BLaER1 treated with 17β-estradiol and CSF1 and Interleukin-3, amounts not matched to agents 10 nM and 100 nM (cell line): Measurements from ENCODE around the gene LDB2.
"Not testable (repeated sequence)": the region's sequence is repeated elsewhere in the genome, so short reads cannot be mapped to it uniquely, and the experiment has no call there.

Source experiments
- H3K27ac ChIP-seq, 11 experiments: shearing (Covaris generic); formaldehyde crosslinking; 2 replicates each; pipeline ENCODE4 v1.8.1; 2022
- H3K27me3 ChIP-seq, 11 experiments: shearing (Covaris generic); formaldehyde crosslinking; 2 replicates each; pipeline ENCODE4 v1.8.1; 2022
- H3K36me3 ChIP-seq, 11 experiments: shearing (Covaris generic); formaldehyde crosslinking; 2 replicates each; pipeline ENCODE4 v1.8.1; 2022
- H3K4me1 ChIP-seq, 10 experiments: shearing (Covaris generic); formaldehyde crosslinking; 2 replicates each; pipeline ENCODE4 v1.8.1; 2022
- H3K4me2 ChIP-seq, 11 experiments: shearing (Covaris generic); formaldehyde crosslinking; 2 replicates each; pipeline ENCODE4 v1.8.1; 2022
- H3K4me3 ChIP-seq, 10 experiments: shearing (Covaris generic); formaldehyde crosslinking; 2 replicates each; pipeline ENCODE4 v1.8.1; 2022
- H3K9ac ChIP-seq, 11 experiments: shearing (Covaris generic); formaldehyde crosslinking; 2 replicates each; pipeline ENCODE4 v1.8.1; 2022
- H3K9me3 ChIP-seq, 11 experiments: shearing (Covaris generic); formaldehyde crosslinking; replicated peaks in 1 of 11; 2 replicates each; pipeline ENCODE4 v1.8.1; 2022
- H4K20me1 ChIP-seq, 11 experiments: shearing (Covaris generic); formaldehyde crosslinking; 2 replicates each; pipeline ENCODE4 v1.8.1; 2022
- Cebpa-rat ChIP-seq, 11 experiments: shearing (Covaris generic); IDR thresholded peaks; 2 replicates each; pipeline ENCODE4 v1.8.1; 2022

The LDB2 gene

DNA sequence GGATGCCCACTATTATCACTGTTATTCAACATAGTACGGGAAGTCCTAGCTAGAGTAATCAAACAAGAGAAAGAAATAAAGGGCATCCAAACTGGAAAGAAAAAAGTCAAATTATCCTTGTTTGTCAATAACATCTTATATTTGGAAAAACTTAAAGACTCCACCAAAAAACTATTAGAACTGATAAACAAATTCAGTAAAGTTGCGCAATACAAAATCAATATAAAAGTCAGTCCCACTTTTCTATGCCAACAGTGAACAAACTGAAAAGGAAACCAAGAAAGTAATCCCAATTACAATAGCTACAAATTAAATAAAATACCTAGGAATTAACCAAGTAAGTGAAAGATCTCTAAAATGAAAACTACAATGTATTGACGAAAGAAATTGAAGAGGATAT is 321.3 kb downstream of the LDB2 start:
- H3K36me3 ChIP-seq: no peaks in the 10 kb centered on the region
- no peak overlapping the region for H3K4me3 ChIP-seq
- no peaks in the 10 kb centered on the region for H3K27me3 ChIP-seq
- TF ChIP-seq Cebpa-rat (IDR thresholded peaks at IDR 0.05): peak in 2 of 11 experiments; percentile 62 to 83; a peak in 6 of 22 replicates
- H3K4me2 ChIP-seq: no peak overlapping the region
- H3K9ac ChIP-seq: no peak overlapping the region
- H4K20me1 ChIP-seq: no peaks in the 10 kb centered on the region
- no peaks in the 10 kb centered on the region for H3K4me1 ChIP-seq
- H3K27ac ChIP-seq: no peak overlapping the region
- H3K9me3 ChIP-seq: no peaks in the 10 kb centered on the region

GRCh38 chr4:16574981-16575380 is 323.5 kb downstream of the LDB2 start:
- Histone ChIP-seq H3K4me1 (no peaks in the 10 kb centered on the region), H3K9me3 (no peaks in the 10 kb centered on the region), H3K4me2 (no peak overlapping the region), H4K20me1 (no peaks in the 10 kb centered on the region), H3K27me3 (no peaks in the 10 kb centered on the region), H3K9ac (no peak overlapping the region), H3K27ac (no peak overlapping the region), H3K4me3 (no peak overlapping the region), H3K36me3 (no peaks in the 10 kb centered on the region)
- no peak for TF ChIP-seq Cebpa-rat (IDR thresholded peaks at IDR 0.05)

- TF ChIP-seq Cebpa-rat (IDR thresholded peaks at IDR 0.05): no peak
- no peak overlapping the region for H3K27ac ChIP-seq
- no peak overlapping the region for H3K4me2 ChIP-seq
Measured at GRCh38 chr4:16573739-16574138, 324.7 kb downstream of the LDB2 start.

DNA sequence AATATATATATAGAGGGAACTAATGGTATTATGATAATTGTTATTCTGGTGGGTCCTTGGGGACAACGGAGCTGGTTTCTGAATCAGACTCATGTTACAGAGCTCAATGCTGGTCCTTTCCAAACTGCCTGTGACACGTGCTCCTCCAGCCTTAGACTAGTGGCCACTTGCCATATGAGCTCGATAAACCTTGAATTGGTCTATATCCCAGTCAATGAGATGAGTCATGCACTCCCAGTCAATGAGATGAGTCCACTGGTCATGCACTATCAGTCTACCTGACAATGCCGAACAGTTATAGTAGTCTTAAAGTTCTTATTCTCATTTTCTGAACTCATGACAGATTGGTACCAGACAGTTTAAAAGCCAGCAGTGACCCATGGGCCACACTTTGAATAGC is 325.2 kb downstream of the LDB2 start:
- Histone ChIP-seq H3K9me3 (no peaks in the 10 kb centered on the region), H3K4me2 (no peak overlapping the region), H4K20me1 (no peaks in the 10 kb centered on the region), H3K4me3 (no peak overlapping the region), H3K4me1 (no peaks in the 10 kb centered on the region), H3K9ac (no peak overlapping the region), H3K36me3 (no peaks in the 10 kb centered on the region), H3K27me3 (no peaks in the 10 kb centered on the region), H3K27ac (no peak overlapping the region)
- no peak for TF ChIP-seq Cebpa-rat (IDR thresholded peaks at IDR 0.05)

More at GRCh38 chr4:16573739-16574138, 324.7 kb downstream of the LDB2 start:
- Histone ChIP-seq H3K36me3 (no peaks in the 10 kb centered on the region), H3K27me3 (no peaks in the 10 kb centered on the region), H4K20me1 (no peaks in the 10 kb centered on the region), H3K9me3 (no peaks in the 10 kb centered on the region), H3K4me3 (no peak overlapping the region), H3K9ac (no peak overlapping the region), H3K4me1 (no peaks in the 10 kb centered on the region)

GRCh38 chr4:16572631-16573030 is 325.8 kb downstream of the LDB2 start:
- no peaks in the 10 kb centered on the region for H3K4me1 ChIP-seq
- no peak overlapping the region for H3K27ac ChIP-seq
- H3K36me3 ChIP-seq: no peaks in the 10 kb centered on the region
- H3K4me2 ChIP-seq: no peak overlapping the region
- H3K4me3 ChIP-seq: no peak overlapping the region
- no peaks in the 10 kb centered on the region for H4K20me1 ChIP-seq
- no peak for TF ChIP-seq Cebpa-rat (IDR thresholded peaks at IDR 0.05)
- no peak overlapping the region for H3K9ac ChIP-seq
- no peaks in the 10 kb centered on the region for H3K27me3 ChIP-seq
- no peaks in the 10 kb centered on the region for H3K9me3 ChIP-seq

DNA sequence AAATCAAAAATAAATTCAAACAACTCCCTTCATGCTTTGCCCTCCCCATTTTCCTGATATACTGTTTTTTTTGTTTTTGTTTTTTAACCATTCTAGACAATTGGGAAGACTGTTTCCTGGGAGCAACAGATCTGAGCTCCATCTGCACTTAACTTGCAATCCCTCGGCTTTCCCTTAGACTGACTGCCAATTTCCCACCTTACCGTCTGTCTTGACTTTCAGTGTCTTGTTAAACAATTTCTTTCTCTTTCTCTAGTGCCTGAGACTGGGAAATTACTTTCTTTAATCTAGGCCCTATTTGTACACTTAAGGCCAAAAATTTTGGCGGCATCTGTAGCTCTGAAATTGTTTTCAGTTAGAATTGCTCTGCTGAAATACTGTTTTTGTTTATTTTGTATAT is 326.3 kb downstream of the LDB2 start:
- Histone ChIP-seq H3K4me3 (no peak overlapping the region), H3K36me3 (no peaks in the 10 kb centered on the region), H3K4me1 (no peaks in the 10 kb centered on the region), H3K9me3 (no peaks in the 10 kb centered on the region), H3K27ac (no peak overlapping the region), H3K9ac (no peak overlapping the region), H3K27me3 (no peaks in the 10 kb centered on the region), H3K4me2 (no peak overlapping the region), H4K20me1 (no peaks in the 10 kb centered on the region)
- no peak for TF ChIP-seq Cebpa-rat (IDR thresholded peaks at IDR 0.05)

DNA sequence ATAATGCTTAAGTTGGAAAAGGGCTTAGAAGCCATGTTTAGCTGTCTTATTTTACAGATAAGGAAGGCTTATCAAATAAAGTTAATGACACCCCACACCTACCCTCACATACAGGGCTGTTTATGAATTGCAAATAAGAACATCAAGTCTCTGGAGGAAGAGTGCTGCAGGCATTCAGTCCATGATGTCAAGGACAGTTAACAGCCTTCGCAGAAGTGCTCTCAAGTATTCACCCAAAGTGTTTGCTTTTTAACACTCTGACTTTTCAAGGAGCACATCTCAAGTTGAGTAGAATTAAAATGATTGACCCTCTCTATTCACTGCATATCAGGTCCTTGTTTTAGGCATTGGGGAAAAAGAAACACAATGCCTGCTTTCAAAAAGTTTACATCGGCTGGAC is 328.7 kb downstream of the LDB2 start:
- H3K36me3 ChIP-seq: no peaks in the 10 kb centered on the region
- no peak for TF ChIP-seq Cebpa-rat (IDR thresholded peaks at IDR 0.05)
- H3K4me2 ChIP-seq: no peak overlapping the region
- H3K4me1 ChIP-seq: no peaks in the 10 kb centered on the region
- no peaks in the 10 kb centered on the region for H4K20me1 ChIP-seq
- no peaks in the 10 kb centered on the region for H3K9me3 ChIP-seq
- no peak overlapping the region for H3K4me3 ChIP-seq
- H3K27ac ChIP-seq: no peak overlapping the region
- no peak overlapping the region for H3K9ac ChIP-seq
- no peaks in the 10 kb centered on the region for H3K27me3 ChIP-seq

DNA sequence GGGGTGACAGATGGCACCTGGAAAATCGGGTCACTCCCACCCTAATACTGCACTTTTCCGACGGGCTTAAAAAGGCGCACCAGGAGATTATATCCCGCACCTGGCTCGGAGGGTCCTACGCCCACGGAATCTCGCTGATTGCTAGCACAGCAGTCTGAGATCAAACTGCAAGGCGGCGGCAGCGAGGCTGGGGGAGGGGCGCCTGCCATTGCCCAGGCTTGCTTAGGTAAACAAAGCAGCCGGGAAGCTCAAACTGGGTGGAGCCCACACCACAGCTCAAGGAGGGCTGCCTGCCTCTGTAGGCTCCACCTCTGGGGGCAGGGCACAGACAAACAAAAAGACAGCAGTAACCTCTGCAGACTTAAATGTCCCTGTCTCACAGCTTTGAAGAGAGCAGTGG is 341.1 kb downstream of the LDB2 start:
- H3K9me3 ChIP-seq, H3K4me2 ChIP-seq, H3K27me3 ChIP-seq, H3K9ac ChIP-seq, H3K4me1 ChIP-seq, H3K27ac ChIP-seq, H3K36me3 ChIP-seq, H3K4me3 ChIP-seq, H4K20me1 ChIP-seq: not testable (repeated sequence)

DNA sequence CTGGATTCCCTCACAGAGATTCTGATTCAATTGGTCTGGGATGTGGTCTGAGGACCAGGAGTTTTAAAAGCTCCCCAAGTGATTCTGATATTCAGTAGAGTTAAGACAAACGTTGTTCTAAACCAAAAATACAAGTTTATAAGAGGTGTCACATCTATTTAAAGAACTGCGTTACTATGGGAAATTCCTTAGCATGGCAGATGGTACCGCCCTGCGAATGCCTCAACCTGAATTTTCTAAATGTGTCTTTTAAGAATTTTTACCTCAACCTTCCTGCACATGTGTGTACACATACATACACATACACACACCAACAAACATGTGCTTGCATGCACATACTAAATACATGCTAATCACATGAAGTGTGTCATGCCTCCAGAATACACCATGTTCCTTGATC is 343.3 kb downstream of the LDB2 start:
- TF ChIP-seq Cebpa-rat (IDR thresholded peaks at IDR 0.05): no peak
- no peak overlapping the region for H3K27ac ChIP-seq
- no peak overlapping the region for H3K4me2 ChIP-seq
- no peak overlapping the region for H3K4me3 ChIP-seq
- H3K27me3 ChIP-seq: no peaks in the 10 kb centered on the region
- H3K9me3 ChIP-seq: peaks cover 0 to 7% (median 5%) of the 10 kb centered on the region in 11 experiments; a peak in 10 of 22 replicates
- no peaks in the 10 kb centered on the region for H4K20me1 ChIP-seq
- H3K36me3 ChIP-seq: no peaks in the 10 kb centered on the region
- H3K9ac ChIP-seq: no peak overlapping the region
- H3K4me1 ChIP-seq: no peaks in the 10 kb centered on the region

DNA sequence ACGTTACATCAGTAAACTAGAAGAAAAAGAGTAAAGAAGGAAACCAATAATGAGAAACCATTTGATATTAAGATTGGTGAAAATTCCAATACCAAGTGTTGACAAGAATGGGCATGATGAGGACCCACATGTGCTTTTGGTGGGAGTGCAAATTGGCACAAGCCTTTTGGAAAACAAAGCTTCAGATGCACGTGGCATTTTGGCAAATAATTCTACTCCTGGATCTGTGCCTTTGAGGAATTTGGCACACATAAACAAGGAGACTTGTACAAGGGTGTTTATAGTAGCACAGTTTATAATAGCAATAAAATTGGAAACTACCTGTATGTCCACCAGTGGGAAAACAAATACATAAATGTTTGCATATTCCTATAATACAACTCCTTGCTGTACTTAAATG is 347.9 kb downstream of the LDB2 start:
- no peak overlapping the region for H3K4me3 ChIP-seq
- H3K36me3 ChIP-seq: no peaks in the 10 kb centered on the region
- no peak overlapping the region for H3K27ac ChIP-seq
- no peaks in the 10 kb centered on the region for H4K20me1 ChIP-seq
- H3K27me3 ChIP-seq: no peaks in the 10 kb centered on the region
- no peaks in the 10 kb centered on the region for H3K9me3 ChIP-seq
- no peak for TF ChIP-seq Cebpa-rat (IDR thresholded peaks at IDR 0.05)
- H3K4me1 ChIP-seq: no peaks in the 10 kb centered on the region
- H3K9ac ChIP-seq: no peak overlapping the region
- no peak overlapping the region for H3K4me2 ChIP-seq

DNA sequence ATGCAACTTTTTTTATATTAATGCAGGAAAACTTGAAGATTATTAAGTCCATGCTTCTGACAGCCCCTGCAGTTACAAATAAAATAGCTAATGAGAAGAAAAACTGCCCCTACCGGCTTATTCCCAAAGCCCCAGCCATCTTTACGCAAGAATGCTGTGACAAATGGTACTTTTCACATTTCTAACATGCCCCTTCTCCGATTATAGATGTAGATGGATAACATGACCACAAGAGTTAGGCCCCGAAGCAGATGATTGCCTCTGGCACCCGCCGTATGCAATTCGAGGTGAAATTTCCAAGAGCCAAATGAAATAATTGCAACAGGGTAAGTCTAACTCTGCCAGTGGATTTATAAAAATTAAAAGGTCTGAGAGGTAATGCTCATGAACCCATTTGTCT is 352.8 kb downstream of the LDB2 start:
- Histone ChIP-seq H4K20me1 (no peaks in the 10 kb centered on the region), H3K9me3 (no peaks in the 10 kb centered on the region), H3K4me1 (no peaks in the 10 kb centered on the region), H3K27me3 (no peaks in the 10 kb centered on the region), H3K36me3 (no peaks in the 10 kb centered on the region), H3K4me2 (no peak overlapping the region), H3K27ac (no peak overlapping the region), H3K9ac (no peak overlapping the region), H3K4me3 (no peak overlapping the region)
- no peak for TF ChIP-seq Cebpa-rat (IDR thresholded peaks at IDR 0.05)
